Spleen (tissue), 11 donors: ENCODE data around the gene NR4A2. TPM values are rescaled to one million over a fixed set of nuclear protein-coding genes. Genes with fewer than 3 reads are reported as not detected.

Experiments
- DNase-seq: peaks from one replicate; pipeline ENCODE4 v3.0.0-alpha.2; 2020
- H3K27ac ChIP-seq, 8 donors: fragments of 200-600 bp; sonication (generic) in 7 of 8; 1 replicate in 4 of 8; 2 replicates in 4 of 8; pipeline versions ENCODE4 v1.5.0 to v1.8.0; 2016 to 2021; ENCODE audit warnings: inconsistent platforms in 4 of 8, mild to moderate bottlenecking in 4 of 8, moderate library complexity in 1 of 8
- H3K27me3 ChIP-seq, 7 donors: fragments of 200-600 bp; sonication (generic) in 6 of 7; replicated peaks in 1 of 7; 1 replicate in 4 of 7; 2 replicates in 3 of 7; pipeline versions ENCODE4 v1.5.0 to v1.8.0; 2016 to 2021; ENCODE audit warnings: inconsistent platforms in 3 of 7, mild to moderate bottlenecking in 1 of 7
- H3K36me3 ChIP-seq, 6 donors: fragments of 200-600 bp; sonication (generic) in 5 of 6; 1 replicate in 4 of 6; 2 replicates in 2 of 6; pipeline versions ENCODE4 v1.5.0 to v1.8.0; 2016 to 2021; ENCODE audit warnings: inconsistent platforms in 2 of 6
- H3K4me1 ChIP-seq, 6 donors: fragments of 200-600 bp; sonication (generic) in 5 of 6; 1 replicate in 3 of 6; 2 replicates in 3 of 6; pipeline versions ENCODE4 v1.5.0 to v1.8.0; 2016 to 2021; ENCODE audit warnings: inconsistent platforms in 3 of 6
- H3K4me3 ChIP-seq, 8 donors: fragments of 200-600 bp; sonication (generic) in 7 of 8; 1 replicate in 4 of 8; 2 replicates in 4 of 8; pipeline versions ENCODE4 v1.5.0 to v1.8.0; 2016 to 2021; ENCODE audit warnings: inconsistent platforms in 4 of 8, mild to moderate bottlenecking in 4 of 8, moderate library complexity in 2 of 8
- H3K9me3 ChIP-seq, 8 donors: fragments of 200-600 bp; sonication (generic) in 7 of 8; 1 replicate in 4 of 8; 2 replicates in 4 of 8; pipeline versions ENCODE4 v1.5.0 to v1.8.0; 2016 to 2021; ENCODE audit warnings: inconsistent platforms in 4 of 8
- POLR2A ChIP-seq, 3 donors: fragments of 450-650 bp; IDR thresholded peaks; one replicate each; pipeline ENCODE4 v1.5.1; 2017; ENCODE audit warnings: antibody characterized with exemption in 3 of 3, mild to moderate bottlenecking in 1 of 3
- POLR2AphosphoS5 ChIP-seq, 3 donors: sonication (generic); formaldehyde crosslinking; IDR thresholded peaks; one replicate each; pipeline ENCODE4 v1.5.1; 2017; ENCODE audit warnings: antibody characterized with exemption in 3 of 3
- whole genome bisulfite sequencing, 5 donors: extraction: QIAGEN DNeasy Blood & Tissue Kit in 3 of 5; methylation state at CpG; one replicate each; pipeline versions ENCODE4 v1.1.5 to v1.1.7; 2013 to 2018; 5-methylcytosine and 5-hydroxymethylcytosine counted together
- intact Hi-C: fragments of 100-400 bp; cut with DNase I; formaldehyde crosslinking; loops from one replicate; pipeline ENCODE4 v1.15.0; 2023; ENCODE audit warnings: low total_unique reads
- polyA plus RNA-seq, 3 donors: library from polyadenylated mRNA; stranded (reverse); fragments of 200-250 nt; gene quantifications; one replicate each; pipeline ENCODE4 v1.2.1, GENCODE V29; 2013
- total RNA-seq, 7 donors: library from RNA; depleted of rRNA in 3 of 7; stranded (reverse); fragments of >200 nt in 3 of 7; fragmentation: NEBNext Ultra II Directional in 4 of 7; extraction: Animal tissue kit (Norgen Biotek cat#: 25700) in 4 of 7; gene quantifications; one replicate each; pipeline versions ENCODE4 v1.1.0 to v1.2.1, GENCODE V29; 2016 to 2021
- TF ChIP-seq, protein P1 (sequence below), 11 experiments: fragments of 200-600 bp in 7 of 11; fragments of 450-650 bp in 4 of 11; sonication (generic) in 4 of 11; IDR thresholded peaks in 8 of 11; conservative IDR thresholded peaks in 3 of 11; 1 replicate in 7 of 11; 2 replicates in 4 of 11; pipeline versions ENCODE4 v1.4.0 to v1.8.0; 2016 to 2021; ENCODE audit warnings: antibody characterized with exemption in 11 of 11, inconsistent platforms in 4 of 11, mild to moderate bottlenecking in 1 of 11
- donor health status: healthy with polysubstance abuse.
- donor health status: DM: no; HTN: no; CAD: no; lungs with moderate emphysema.
- donor health status: DM: no; HTN: no; CAD: no.
- donor health status: Bipolar disorder and iron deficiency.
- donor health status: healthy.
- donor health status: DM: no; HTN: no; CAD: no.
- donor health status: DM: yes; HTN: yes; CAD: no.

The NR4A2 gene
- total and polyA plus RNA-seq, 10 donors, result 0.56 to 13.1 (median 2.8) TPM

DNA sequence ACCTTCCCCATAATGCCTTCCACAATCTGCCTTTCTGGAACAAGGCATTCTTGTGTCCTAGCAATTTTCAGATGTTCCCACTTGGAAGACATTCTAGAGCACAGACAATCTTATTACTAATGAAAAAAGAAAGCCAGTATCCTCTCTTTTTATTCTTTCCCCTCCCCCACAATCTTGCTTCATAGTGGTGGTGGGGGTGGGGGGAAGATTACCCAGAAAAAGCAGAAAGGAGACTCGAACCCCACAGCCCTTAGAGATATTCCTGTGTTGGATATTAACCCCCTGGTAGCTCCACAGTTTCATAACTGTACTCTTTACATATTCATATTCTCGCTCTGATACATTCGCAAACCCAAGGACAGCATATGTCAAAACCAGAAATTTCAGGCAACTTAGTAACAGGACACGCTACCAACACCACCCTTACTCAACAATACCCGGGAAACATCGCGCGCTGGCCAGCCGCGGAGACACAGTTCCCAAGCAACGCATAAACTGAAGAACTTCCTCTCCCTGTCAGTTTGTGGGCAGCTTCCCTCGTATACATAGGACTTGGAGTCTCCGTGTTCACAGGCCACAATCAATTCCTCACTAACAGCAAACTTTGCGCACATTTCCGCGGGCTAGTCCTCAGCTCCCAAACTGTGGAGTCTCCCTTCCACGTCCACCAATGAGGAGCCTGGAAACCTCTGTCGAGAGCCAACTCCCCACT is 793 bp downstream of the NR4A2 start:
- peak; percentile 89 for DNase-seq
- Histone ChIP-seq H3K4me1 (peaks cover 16 to 64% (median 38%) of the 10 kb centered on the region in 6 donors), H3K27me3 (peaks cover 0 to 53% (median 37%) of the 10 kb centered on the region in 7 donors), H3K9me3 (no peaks in the 10 kb centered on the region), H3K4me3 (peak overlapping the region; percentile 57 to 85 (median 70)), H3K36me3 (peaks cover 0 to 25% (median 3%) of the 10 kb centered on the region in 6 donors), H3K27ac (peak overlapping the region; percentile 95 to 99 (median 98))
- WGBS, 5 donors, result 1 to 3% (median 1%) methylated on average over 14 to 18 of the region's 18 CpGs
- intact Hi-C loops, result loop anchor here (10.0 kb wide), 1 partner anchor 253 kb away; no protein-coding TSS in a partner anchor
- TF ChIP-seq, protein P1, sequence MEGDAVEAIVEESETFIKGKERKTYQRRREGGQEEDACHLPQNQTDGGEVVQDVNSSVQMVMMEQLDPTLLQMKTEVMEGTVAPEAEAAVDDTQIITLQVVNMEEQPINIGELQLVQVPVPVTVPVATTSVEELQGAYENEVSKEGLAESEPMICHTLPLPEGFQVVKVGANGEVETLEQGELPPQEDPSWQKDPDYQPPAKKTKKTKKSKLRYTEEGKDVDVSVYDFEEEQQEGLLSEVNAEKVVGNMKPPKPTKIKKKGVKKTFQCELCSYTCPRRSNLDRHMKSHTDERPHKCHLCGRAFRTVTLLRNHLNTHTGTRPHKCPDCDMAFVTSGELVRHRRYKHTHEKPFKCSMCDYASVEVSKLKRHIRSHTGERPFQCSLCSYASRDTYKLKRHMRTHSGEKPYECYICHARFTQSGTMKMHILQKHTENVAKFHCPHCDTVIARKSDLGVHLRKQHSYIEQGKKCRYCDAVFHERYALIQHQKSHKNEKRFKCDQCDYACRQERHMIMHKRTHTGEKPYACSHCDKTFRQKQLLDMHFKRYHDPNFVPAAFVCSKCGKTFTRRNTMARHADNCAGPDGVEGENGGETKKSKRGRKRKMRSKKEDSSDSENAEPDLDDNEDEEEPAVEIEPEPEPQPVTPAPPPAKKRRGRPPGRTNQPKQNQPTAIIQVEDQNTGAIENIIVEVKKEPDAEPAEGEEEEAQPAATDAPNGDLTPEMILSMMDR (IDR thresholded peaks at IDR 0.05 in 8 of 11, conservative IDR thresholded peaks at IDR 0.05 in 3 of 11), result no peak
- no peak for TF ChIP-seq POLR2A (IDR thresholded peaks at IDR 0.05)
- TF ChIP-seq POLR2AphosphoS5 (IDR thresholded peaks at IDR 0.05), result peak in 1 of 3 donors; percentile 71

- Histone ChIP-seq H3K4me1 (peaks cover 11 to 54% (median 28%) of the 10 kb centered on the region in 6 donors), H3K27me3 (peaks cover 0 to 68% (median 37%) of the 10 kb centered on the region in 7 donors), H3K9me3 (no peaks in the 10 kb centered on the region), H3K27ac (no peak overlapping the region), H3K36me3 (peaks cover 0 to 41% (median 3%) of the 10 kb centered on the region in 6 donors), H3K4me3 (peak overlapping the region in 1 of 8 donors; percentile 55)
- intact Hi-C loops, result loop anchor here (10.0 kb wide), 1 partner anchor 255 kb away; no protein-coding TSS in a partner anchor
- DNase-seq, result no peak
- TF ChIP-seq, protein P1 (IDR thresholded peaks at IDR 0.05 in 8 of 11, conservative IDR thresholded peaks at IDR 0.05 in 3 of 11), result no peak
- TF ChIP-seq POLR2AphosphoS5 (IDR thresholded peaks at IDR 0.05) (no peak), POLR2A (IDR thresholded peaks at IDR 0.05) (no peak)
- WGBS, 5 donors, result 27 to 51% (median 41%) methylated on average over 23 of the region's 23 CpGs
These were observed 2.4 kb downstream of the NR4A2 start for GRCh38 chr2:156329927-156330726.

DNA sequence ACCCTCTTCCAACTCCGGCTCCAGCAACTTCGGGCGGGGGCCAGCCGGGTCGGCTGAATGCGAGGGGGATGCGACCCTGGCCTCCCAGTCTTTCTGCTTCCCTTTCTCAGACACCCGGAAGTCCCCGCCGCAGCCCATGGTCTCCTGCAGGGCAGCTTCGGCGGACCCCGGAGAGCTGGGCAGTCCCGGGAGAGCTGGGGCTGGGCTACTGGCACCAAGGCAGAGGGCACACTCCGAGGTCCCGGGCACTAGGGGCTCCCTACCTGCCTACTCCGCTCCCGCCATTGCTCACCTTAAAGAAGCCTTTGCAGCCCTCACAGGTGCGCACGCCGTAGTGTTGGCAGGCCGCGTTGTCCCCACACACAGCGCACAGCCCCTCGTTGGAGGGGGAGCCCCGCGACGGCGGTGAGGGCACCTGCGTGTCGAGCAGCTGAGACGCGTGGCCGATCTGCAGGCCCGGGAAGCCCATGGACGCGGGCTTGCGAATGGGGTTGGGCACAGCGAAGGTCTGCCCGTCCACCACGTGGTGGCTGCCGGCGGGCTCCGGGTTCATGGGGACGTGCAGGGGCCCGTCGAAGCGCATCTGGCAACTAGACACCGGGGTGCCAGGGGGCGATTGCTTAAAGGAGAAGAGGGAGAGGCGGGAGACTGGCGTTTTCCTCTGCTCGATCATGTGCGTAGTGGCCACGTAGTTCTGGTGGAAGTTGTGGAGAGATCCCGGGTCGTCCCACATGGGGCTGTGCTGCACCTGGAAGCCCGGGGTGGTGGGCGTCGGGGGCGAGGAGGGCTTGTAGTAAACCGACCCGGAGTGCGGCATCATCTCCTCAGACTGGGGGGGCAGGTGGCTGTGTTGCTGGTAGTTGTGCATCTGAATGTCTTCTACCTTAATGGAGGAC is 3.2 kb downstream of the NR4A2 start:
- Histone ChIP-seq H3K9me3 (no peaks in the 10 kb centered on the region), H3K27ac (no peak overlapping the region), H3K27me3 (peaks cover 0 to 75% (median 38%) of the 10 kb centered on the region in 7 donors), H3K36me3 (peaks cover 0 to 43% (median 3%) of the 10 kb centered on the region in 6 donors), H3K4me3 (peak overlapping the region in 5 of 8 donors; percentile 15 to 55 (median 17)), H3K4me1 (peaks cover 9 to 48% (median 24%) of the 10 kb centered on the region in 6 donors)
- intact Hi-C loops, result no loop called here
- TF ChIP-seq POLR2A (IDR thresholded peaks at IDR 0.05) (no peak), POLR2AphosphoS5 (IDR thresholded peaks at IDR 0.05) (no peak)
- TF ChIP-seq, protein P1 (IDR thresholded peaks at IDR 0.05 in 8 of 11, conservative IDR thresholded peaks at IDR 0.05 in 3 of 11), result no peak
- 17 to 30% (median 24%) methylated on average over 28 to 64 of the region's 64 CpGs for WGBS, 5 donors
- peak; percentile 84 for DNase-seq
